Stimulated activated CD4-positive, alpha-beta T cell treated with anti-CD3 and anti-CD28 coated beads, TNF-alpha, amount 100 ng/mL, for 24 hours (primary cell): ENCODE data around the gene IDE.
"Not testable (repeated sequence)": the region's sequence is repeated elsewhere in the genome, so short reads cannot be mapped to it uniquely, and the experiment has no call there.

ENCODE experiments used
- DNase-seq, 3 experiments: peaks; one replicate each; pipeline ENCODE4 v3.0.0-alpha.2; 2020; ENCODE audit warnings: low read depth in 3 of 3

Gene IDE

GRCh38 chr10:92419740-92420545 is 153.9 kb downstream of the IDE start:
- no peak for DNase-seq

GRCh38 chr10:92418891-92419290 is 155.0 kb downstream of the IDE start:
- DNase-seq = no peak

- no peak for DNase-seq
Measured at GRCh38 chr10:92418221-92418620, 155.7 kb downstream of the IDE start.

GRCh38 chr10:92413519-92413918 is 160.4 kb downstream of the IDE start:
- DNase-seq = no peak

- no peak for DNase-seq
Measured at GRCh38 chr10:92413011-92413410, 160.9 kb downstream of the IDE start.

- DNase-seq = no peak
Measured at GRCh38 chr10:92411406-92411805, 162.5 kb downstream of the IDE start.

- DNase-seq = no peak
Measured at GRCh38 chr10:92410501-92410900, 163.4 kb downstream of the IDE start.

- no peak for DNase-seq
Measured at GRCh38 chr10:92408017-92408361, 165.9 kb downstream of the IDE start.

- DNase-seq = no peak
Measured at GRCh38 chr10:92407305-92408016, 166.4 kb downstream of the IDE start.

GRCh38 chr10:92405419-92405924 is 168.4 kb downstream of the IDE start:
- DNase-seq = no peak

- no peak for DNase-seq
Measured at GRCh38 chr10:92404612-92405418, 169.1 kb downstream of the IDE start.

GRCh38 chr10:92402234-92402633 is 171.7 kb downstream of the IDE start:
- DNase-seq = not testable (repeated sequence)
